Skeletal muscle cell (primary cell): Measurements from ENCODE around the gene KCNK18.

Experiments
- DNase-seq: peaks from one replicate; pipeline ENCODE4 v3.0.0-alpha.2; 2010; ENCODE audit warnings: low read depth
- H3K4me3 ChIP-seq: 2 replicates; pipeline ENCODE4 v1.5.1; 2011; ENCODE audit warnings: low read depth, mild to moderate bottlenecking, control low read depth, low read length, moderate library complexity

KCNK18 gene

DNA sequence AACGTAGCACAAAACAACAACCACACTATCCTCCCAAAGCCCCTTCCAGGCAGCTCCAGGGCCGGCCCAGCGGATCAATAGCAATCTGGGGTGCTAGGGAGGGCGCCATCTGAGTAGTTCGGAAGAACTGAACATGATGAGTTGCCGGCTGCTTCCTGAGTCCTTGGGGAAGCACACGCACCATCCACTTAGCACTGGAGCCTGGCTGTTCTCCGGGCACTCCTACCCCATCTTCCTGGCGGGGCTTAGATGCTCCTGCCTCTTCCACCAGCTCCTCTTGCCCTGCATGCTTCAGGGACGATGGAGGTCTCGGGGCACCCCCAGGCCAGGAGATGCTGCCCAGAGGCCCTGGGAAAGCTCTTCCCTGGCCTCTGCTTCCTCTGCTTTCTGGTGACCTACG, at the start of gene KCNK18:
TSS of gene KCNK18 (plus strand) at position 301 of the 400 bp plus-strand sequence. CDS start at position 301, 0 bp downstream.
- H3K4me3 ChIP-seq = no peak within 1 kb of the TSS
- no peak for DNase-seq

DNA sequence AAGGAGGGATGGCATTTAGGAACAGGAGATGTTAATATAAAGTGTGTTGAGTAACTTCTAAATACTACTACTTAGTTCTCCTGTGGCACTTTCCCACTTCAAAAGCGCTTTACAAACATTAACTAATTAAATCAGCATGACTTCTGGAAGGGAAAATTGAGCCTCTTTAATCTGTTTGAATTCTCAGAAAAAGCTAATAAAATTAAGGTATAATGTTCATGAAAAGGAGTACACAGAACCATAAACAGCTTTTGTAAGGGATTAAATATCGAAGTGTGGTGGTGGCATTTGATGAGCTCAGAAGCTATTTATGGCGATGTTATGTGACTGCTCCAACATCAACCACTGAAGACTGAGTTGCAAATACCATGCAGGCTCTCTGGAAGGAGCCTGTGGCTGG, 49.0 kb upstream of the KCNK18 start:
- H3K4me3 ChIP-seq = no peak overlapping the region
- DNase-seq = no peak

DNA sequence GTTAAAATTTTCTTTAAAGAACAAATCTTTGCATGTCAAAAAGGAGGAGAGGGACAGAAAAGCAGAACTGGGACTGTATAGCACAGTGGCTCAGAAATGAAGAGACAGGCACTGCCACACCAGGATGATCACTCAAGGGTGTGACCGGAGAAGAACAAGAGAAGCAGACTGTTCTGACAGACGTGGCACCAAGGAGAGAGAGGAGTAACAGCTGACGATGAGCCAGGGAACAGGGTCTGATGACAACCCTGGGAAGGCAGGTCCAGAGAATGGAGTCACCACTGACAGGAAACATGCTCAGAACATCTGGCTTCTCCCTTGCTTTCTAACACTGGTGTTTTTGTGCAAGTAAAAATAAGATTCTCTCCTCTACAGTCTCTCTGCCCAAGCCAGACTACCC, 44.6 kb upstream of the KCNK18 start:
- no peak overlapping the region for H3K4me3 ChIP-seq
- no peak for DNase-seq

DNA sequence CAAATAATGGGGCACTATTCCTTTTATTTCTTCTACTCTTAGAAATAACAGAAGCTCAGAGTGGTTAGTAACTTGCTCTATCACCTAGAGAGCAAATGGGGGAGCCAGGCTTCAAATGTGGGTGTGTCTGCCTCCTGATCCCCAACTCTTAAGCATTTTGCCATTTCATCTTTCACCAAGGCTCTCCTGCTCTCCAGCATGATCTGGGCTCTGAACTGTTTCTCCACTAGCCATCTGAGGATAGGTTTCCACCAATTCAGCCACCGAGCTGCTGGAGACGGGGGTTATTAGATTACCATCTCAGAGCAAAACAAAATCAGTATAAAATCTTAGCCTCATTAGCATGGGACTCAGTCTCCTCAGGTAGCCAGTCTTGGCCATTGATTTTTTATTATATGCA, 39.0 kb upstream of the KCNK18 start:
- H3K4me3 ChIP-seq = no peak overlapping the region
- no peak for DNase-seq

DNA sequence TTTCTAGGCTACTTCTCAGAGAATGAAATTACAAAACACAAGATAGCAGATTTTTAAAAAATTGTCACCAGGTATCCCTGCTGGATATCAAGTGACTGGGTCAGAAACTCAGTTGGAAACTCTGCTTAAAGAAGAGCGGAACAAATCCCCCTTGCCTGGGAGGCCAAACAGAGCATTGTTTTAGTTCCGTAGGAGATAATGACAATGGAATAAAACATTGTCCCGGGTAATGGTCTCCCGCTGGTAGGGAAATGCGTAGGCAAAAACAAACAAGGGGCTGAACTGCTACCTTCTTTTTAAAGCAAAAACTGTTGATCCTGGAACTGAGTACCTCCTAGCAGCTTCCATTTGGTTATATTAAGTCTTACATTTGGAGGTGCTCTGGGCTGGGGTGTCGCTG, 37.9 kb upstream of the KCNK18 start:
- DNase-seq = no peak
- H3K4me3 ChIP-seq = no peak overlapping the region

DNA sequence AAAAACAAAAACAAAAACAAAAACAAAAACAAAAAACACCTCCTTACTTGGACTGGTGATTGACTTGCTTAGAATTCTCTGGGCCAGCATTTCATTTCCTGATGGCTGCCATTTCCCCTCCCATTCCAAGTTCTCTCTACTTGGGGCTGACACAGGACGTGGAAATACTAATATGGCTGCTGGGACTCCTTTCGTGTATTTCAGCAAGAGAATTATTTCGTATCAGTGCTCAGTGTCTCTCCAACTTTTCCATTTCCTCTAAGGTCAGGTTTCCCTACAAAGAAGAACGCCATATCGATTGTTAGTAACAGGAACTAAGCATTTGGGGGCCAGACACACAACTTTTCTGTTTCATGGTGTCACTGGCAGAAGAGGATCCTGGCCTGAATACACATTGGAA, 36.7 kb upstream of the KCNK18 start:
- DNase-seq = no peak
- H3K4me3 ChIP-seq = no peak overlapping the region

DNA sequence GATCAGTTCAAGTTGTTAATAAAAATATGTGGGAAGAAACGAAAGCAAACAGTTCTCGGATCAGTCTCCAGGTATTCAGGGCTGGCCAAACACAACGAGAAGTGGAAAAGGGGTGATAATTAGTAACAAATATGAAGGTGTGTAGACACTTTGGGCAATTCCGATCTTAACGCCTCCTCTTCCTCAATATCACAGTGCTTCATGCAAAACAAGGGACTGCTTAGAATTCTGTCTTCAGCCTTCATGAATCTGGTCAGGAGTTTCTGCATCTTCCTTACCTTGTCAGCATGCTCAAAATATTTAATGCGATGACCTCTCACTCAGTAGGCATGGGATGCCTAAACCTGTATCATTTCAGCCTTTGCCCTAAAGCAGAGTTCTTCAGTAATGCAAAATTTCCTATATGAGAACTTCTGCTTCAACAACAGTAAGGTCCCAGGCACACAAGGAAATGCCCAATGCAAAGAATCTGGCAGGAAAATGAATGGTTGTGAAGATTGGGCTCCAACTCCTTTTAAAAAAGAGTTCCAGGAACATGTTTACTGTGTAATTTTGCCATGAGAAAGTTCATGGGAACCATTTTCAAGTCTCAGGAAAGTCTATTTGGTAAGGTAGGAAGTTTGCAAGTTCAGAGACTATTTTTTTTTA, 35.8 kb upstream of the KCNK18 start:
- H3K4me3 ChIP-seq = no peak overlapping the region
- no peak for DNase-seq

DNA sequence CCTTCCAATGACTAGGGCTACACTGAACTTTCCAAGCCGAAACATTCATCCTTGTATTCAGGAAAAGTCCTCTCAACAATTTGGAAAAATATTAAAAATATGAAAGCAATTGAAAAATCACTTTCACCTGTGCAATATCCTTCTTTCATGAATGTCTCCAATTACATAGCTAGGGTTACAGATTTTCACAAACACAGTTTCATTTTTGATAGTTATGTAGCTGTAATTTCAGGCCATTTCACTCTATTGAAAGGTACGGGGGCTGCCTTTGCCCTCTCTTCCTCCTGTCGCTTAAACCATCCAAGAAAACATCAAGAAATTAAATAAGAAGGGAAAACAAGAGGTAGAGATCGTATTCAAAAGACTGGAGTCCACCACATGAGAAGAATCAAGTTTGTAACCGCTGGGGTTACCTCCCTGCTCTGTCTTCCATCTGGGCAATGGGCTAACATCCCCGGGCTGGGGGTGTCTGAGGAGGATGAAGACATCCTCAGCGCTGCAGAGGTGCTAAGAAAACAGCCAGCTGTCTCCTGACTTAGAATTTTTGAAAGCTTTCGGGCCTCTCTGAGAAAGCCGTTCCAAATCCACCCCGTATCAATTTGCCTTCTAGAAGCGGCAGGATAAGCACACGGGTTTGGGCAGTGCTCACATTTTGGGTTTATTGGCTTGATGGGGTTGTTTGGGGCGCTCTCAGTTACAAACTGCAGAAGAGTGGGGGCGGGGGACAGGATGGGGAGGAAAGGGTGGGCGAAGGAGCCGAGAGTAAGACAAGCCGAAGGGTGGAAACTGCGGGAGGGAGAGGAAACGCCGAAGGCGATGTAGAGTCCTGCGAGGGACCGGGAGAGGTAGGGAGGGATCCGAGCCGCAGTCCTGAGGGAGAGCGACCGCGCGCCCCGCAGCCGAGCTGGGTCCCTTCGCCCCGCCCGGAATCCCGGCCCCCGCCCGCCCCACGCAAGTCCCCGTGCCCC, 34.9 kb upstream of the KCNK18 start:
- no peak overlapping the region for H3K4me3 ChIP-seq
- no peak for DNase-seq

DNA sequence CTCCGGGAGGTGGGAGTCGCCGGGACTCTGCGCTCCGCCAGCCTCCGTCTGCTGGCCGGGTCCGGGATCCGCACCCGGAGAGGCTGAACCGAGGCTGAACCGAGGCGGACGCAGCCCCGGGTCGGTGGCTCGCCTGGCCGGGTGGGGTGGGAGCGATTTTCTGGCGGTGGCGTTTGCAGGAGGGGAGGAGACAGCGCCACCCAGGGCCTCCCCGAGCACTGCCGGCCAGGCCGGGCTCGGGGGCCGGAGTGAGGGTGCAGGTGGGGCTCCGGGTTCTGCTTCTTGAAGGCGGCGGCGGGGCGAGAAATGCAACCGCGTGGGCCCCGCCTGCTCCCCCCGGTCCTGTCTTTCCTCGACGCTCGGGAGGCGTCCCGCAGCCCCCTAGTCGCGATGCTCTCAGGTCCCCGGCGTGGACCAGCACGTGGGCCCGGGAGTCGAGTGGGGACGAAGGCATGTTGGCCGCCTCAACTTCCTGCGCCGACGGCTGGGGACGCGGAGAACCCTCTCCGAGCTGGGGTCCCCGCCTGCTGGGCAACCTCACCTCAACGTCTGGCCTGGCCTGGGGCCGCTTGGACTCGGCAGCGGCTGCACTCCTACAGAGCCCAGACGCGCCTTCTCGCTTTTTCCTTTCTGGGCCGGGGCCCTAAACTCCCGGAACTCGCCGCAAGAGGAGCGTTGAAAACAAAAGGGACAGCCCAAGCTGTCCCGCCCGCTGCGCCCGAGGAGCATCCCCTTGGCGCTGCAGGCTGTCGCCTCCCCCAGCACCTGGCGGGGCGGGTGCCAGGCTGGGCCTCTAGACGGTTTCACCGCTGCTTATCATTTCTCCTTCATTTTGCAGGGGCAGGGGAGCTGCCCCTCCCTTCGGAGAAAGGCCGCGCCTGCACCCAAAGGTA, 34.0 kb upstream of the KCNK18 start:
- no peak for DNase-seq
- H3K4me3 ChIP-seq = no peak overlapping the region

DNA sequence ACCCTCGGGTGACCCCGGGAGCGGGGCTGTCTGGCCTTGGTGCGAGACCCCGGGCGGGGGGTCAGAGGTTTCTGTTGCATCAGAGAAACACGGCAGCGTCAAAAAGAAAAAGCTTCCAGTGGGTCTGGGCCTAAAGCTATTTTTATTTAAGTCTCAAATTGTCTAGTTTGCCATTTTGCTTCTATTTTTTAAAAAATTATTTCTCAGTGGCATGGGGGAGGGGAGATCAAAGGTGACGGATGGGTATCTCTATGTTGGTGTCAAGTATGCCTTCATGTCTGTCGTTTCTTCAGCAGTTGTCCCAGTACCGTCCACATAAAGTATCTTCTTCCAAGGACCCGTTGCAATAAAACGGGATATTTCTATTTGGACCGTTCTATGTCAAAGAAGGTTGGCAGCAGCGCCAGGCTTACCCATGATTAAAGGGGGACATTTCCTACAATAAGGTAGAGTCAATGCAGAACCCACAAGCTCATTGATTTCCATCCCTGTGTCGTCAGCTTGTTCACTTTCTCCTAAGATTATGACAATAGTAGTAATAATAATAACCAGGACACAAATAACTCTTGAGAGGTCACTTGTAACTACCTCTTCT, 33.2 kb upstream of the KCNK18 start:
- H3K4me3 ChIP-seq = no peak overlapping the region
- no peak for DNase-seq

DNA sequence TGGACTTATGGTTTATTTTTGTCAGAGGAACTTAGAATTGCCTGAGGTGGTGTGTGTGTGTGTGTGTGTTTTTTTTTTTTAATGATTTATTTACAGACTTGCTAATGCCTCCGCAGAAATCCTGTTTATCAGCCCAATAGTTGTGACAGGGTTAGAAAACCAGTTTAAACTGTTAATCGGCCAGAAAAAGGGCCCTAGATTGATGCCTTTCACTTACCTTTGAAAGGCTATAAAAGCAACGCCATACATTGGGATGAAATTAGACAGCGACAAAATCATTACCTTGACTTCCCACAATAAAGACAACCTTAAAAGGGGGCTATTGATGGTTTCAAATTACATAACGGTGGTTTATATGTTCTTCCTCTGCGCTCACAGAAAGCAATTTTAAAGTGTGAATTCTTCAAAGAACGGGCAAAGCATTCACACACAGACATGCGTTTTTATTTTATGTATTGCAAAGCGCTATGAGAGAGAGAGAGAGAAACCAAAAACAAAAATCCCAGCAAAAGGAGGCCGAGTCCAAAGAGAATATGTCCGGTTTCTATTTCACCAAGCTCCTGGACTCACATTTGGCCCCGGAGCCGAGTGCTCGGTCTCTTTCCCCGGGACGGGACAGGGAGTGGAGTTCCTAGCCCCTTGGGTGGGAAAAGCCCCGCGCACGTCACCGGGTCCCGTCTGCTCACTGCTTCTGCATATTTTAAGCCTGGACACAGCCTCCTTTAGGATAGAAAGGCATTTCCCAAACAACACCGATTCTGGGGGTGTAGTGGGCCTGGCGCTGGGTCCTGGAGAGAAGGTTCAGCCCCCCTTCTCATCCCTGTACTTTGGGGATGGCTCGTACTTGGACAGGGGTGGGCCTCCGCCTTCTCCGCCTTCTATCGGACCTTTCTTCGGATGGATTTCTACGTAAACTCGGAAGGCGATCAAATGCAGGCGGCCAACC, 32.4 kb upstream of the KCNK18 start:
- no peak overlapping the region for H3K4me3 ChIP-seq
- DNase-seq = no peak

DNA sequence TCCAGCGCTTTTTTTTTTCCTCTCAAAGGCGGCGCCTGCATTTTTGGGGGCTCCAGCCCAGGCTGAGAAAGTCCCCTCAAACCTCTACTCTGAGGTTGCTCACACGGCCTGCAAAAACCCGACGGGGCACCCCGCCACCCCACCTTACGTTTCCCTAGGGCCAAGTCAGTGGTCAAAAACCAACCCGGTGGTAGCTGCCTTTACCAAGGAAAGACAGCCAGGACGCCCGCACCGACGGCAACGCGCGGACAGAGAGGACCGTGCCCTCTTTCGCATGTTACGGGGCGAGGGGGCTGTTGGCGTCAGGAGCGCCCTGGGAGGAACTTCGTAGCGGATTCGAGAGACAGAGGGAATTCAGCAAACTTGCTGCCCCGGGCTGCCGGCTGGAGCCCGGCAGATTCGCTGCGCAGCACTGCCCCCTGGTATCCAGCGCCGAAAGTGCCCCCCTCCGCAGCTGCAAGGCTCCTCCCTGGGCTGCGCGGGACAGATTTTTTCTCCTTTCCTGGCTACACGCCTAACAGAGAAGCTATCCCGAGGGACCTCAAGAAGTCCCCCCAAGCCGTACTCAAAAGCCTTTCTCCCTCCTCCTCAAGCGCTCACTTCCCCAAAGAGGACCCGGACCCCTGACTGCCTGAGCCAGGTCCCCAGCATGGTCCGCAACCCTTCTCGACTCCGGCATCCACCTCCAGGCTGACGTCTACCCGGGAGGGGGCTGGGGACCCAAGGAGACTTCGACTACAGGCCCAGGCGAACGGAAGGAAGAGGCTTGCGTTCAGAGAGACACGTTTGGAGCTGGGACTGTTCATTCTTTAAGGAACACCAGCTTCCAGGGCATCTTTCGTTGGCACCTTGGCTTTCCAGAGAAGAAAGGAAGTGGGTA, 31.5 kb upstream of the KCNK18 start:
- no peak overlapping the region for H3K4me3 ChIP-seq
- DNase-seq = no peak

DNA sequence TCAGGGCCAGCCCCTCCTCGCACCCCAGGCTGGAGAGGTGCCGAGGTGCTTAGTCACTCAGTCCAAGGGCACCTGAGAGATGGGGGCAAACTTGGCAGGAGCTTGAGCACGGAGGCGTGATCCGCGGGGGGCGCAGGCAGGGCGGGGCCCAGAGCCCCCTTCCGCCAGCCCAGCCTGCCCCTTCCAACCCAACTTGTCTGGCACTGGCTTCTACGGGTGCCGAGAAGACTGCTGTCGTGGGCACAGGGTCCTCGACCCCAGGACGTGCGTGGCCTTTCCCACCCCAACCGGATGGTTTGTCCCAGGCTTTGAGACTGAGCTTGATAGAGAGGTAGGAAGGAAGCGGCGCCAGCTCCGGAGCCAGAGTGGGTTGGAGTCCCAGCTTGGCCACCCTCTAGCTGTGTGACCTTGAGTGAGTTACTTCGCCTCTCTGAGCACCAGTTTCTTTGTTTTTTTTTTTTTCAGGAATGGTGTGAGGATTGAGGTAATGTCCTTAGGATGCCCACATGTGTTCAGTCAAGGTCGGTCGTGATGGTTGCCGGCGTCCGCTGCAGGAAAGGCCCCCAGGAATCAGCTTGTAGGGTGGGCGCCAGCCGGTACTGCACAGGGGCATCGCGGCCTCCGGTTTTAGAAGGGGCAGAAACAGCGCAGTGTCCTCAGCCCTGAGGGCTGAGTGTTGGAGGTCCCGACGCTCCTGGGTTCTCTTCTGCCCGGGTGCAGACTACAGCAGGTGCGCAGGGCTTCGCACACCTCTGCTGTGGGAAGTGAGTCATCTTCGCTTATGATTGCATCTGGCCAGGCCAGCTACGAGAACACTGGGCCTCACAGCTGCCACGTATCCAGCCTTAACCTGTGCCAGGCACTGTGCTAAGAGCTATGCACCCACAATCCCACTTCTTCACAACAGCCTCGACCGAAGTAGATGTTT, 30.6 kb upstream of the KCNK18 start:
- DNase-seq = no peak
- H3K4me3 ChIP-seq = no peak overlapping the region

DNA sequence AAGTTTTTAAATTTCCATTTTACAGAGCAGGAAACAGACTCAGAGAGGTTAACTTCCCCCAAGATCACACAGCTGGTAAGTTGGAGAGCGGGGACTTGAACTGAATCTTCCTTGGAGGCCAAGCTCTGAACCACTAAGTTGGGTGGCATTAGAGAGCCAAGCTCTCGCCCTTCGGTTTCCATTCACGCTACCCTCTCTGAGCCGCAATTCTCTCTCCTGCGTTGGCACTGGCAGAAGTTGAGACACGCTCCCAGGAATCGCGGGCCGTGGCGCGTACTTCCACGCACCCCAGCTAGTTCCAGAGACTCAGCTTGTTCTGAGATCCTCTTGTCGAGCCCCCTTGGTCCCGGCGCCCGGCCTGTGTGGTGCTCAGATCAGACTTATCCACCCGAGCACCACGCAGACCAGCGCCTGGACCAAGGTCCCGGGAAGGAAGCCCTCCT, 29.9 kb upstream of the KCNK18 start:
- no peak overlapping the region for H3K4me3 ChIP-seq
- DNase-seq = no peak

DNA sequence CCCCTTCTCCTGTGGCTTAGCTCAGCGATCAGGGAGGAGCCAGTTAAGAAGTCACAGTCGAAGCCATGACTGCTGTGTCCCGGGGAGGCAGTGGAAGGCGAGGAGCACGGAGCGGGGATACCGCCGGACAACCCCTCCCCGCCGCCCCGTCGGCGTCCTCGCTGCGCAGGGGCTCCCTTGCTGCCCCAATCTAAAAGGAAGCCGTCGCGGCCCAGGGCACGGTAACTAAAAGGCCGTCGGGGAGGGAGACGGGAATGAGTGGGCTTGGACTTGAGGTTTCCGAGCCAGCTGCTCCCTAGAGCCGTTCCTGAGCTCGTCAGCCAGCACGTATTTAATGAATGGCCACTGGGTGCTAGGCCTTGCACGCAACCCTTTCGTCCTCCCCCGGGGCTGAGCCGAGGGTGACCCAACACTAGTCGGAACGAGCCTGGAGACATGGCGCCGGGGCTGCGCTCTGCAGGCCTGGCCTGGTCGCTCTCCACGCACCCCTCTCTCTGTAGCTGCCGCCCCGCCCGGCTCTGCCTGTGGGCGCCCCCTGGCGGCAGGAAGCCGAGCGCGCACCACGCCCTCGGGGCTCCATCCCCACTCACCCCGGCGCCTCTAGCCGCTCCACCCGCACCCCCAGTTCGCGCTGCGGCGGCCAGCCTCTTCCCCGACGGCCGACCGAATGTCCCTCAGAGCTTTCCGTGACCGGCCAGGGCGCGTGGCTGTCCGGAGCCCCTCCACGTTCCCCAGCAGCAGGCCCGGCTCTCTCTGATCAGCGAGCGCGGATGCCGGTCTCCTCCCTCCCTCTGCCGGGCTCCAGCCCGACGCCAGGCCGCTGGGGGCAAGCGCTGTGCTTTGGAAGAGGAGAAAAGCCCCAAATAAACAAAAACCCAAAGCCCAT, 29.3 kb upstream of the KCNK18 start:
- no peak for DNase-seq
- no peak overlapping the region for H3K4me3 ChIP-seq

DNA sequence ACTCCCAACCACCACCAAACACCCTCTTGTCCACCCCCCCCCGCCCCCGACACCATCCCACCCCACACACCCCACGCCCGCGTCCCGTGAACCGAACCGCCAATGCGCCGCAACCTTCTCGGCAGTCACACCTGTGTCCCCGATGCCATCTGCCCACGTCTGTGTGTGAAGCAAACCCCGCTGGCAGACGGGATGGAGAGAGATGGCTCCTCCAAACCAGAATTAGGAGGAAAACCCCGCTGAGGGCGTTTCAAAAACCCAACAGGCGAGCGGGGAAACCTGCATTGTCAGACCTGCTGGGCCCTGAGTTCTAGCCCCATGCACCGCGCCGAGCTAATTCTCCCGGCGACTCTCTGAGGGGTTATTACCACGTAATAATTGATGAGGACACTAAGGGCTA, 28.6 kb upstream of the KCNK18 start:
- no peak overlapping the region for H3K4me3 ChIP-seq
- no peak for DNase-seq
